Measurements from ENCODE around the gene REX1BD. TPM values are rescaled to one million over a fixed set of nuclear protein-coding genes. Genes with fewer than 3 reads are reported as not detected.
A peak's percentile ranks its signal among the peaks of the same experiment; 100 is the strongest.

Gene REX1BD
- total RNA-seq, 1 donor from 2014 or later: 59.4 TPM

GRCh38 chr19:18542941-18543813 lies 45.4 kb upstream of the REX1BD start, which contains the start of gene FKBP8:
Gene FKBP8, minus strand, starts transcription at chr19:18543573. Its CDS starts 1,603 bp downstream, at chr19:18541970.
- peaks cover 16% of the 10 kb centered on the region for H3K4me1 Mint-ChIP-seq (ENCODE audit: unreplicated experiment)
- H3K27me3 Mint-ChIP-seq (ENCODE audit: unreplicated experiment): no peaks in the 10 kb centered on the region
- peak within 1 kb of the TSS; percentile 86 for H3K4me3 Mint-ChIP-seq (ENCODE audit: unreplicated experiment)
- no peaks in the 10 kb centered on the region for H3K9me3 Mint-ChIP-seq (ENCODE audit: unreplicated experiment)
- DNase-seq (ENCODE audit: extremely low spot score, unreplicated experiment): peak; percentile 97
- H3K27ac Mint-ChIP-seq (ENCODE audit: unreplicated experiment): peak within 1 kb of the TSS; percentile 85
- TF ChIP-seq, protein P1, sequence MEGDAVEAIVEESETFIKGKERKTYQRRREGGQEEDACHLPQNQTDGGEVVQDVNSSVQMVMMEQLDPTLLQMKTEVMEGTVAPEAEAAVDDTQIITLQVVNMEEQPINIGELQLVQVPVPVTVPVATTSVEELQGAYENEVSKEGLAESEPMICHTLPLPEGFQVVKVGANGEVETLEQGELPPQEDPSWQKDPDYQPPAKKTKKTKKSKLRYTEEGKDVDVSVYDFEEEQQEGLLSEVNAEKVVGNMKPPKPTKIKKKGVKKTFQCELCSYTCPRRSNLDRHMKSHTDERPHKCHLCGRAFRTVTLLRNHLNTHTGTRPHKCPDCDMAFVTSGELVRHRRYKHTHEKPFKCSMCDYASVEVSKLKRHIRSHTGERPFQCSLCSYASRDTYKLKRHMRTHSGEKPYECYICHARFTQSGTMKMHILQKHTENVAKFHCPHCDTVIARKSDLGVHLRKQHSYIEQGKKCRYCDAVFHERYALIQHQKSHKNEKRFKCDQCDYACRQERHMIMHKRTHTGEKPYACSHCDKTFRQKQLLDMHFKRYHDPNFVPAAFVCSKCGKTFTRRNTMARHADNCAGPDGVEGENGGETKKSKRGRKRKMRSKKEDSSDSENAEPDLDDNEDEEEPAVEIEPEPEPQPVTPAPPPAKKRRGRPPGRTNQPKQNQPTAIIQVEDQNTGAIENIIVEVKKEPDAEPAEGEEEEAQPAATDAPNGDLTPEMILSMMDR (IDR thresholded peaks at IDR 0.05): no peak
- peaks cover 6% of the 10 kb centered on the region for H3K36me3 Mint-ChIP-seq (ENCODE audit: unreplicated experiment)

DNA sequence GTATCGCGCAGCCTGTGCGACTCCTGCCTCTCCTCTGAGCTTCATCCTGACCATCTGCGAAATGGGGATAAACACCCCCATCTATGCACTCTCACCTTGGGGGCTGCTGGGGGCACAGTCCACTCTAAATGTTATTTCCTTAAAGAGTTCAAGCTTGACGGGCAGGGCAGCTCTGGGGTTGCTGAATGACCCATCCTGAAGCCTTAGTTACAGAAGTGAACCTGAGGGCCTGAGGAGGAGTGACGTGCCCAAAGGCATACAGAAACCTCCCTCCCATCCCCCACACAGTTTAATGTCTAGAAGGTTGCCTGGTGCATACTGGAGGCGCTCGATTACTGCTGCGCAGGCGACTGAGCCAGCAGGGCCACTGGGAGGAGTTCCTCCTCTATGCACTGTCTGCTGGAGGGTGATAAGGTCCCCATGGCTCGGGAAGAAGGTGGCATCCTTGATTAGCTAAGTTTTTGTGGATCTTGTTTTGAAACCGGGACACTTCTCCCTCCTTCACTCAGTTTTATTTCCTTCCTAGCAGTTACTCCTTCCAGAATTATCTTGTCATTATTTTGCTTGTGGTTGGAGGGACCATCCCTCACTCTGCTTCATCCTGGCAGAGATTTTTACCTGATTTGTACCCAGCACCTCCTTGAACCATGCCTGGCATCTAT lies 44.7 kb upstream of the REX1BD start:
- Mint-ChIP-seq H3K27me3 (ENCODE audit: unreplicated experiment) (no peaks in the 10 kb centered on the region), H3K9me3 (ENCODE audit: unreplicated experiment) (no peaks in the 10 kb centered on the region), H3K36me3 (ENCODE audit: unreplicated experiment) (peaks cover 6% of the 10 kb centered on the region), H3K4me1 (ENCODE audit: unreplicated experiment) (peaks cover 16% of the 10 kb centered on the region), H3K27ac (ENCODE audit: unreplicated experiment) (peak overlapping the region; percentile 57), H3K4me3 (ENCODE audit: unreplicated experiment) (peak overlapping the region; percentile 70)
- no peak for DNase-seq (ENCODE audit: extremely low spot score, unreplicated experiment)
- TF ChIP-seq, protein P1 (IDR thresholded peaks at IDR 0.05): no peak

DNA sequence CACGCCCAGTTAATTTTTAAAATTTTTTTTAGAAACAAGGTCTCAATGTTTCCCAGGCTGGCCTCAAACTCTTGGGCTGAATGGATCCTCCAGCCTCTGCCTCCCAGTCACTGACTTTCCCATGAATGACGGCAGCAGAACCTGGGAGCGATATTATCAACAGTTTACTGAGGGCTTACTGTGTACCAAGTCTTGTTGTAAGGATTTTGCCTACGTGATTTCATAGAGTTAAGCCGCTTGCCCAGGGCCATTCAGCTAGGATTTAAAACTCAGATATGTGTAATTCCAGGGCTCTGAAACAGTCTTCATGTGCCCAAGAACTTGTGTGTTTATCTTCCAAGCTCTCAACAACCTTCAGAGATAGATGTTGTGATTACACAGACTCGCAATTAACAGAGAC lies 37.0 kb upstream of the REX1BD start:
- no peaks in the 10 kb centered on the region for H3K4me1 Mint-ChIP-seq (ENCODE audit: unreplicated experiment)

GRCh38 chr19:18557411-18558201 lies 31.0 kb upstream of the REX1BD start, which contains the start of gene KXD1:
Gene KXD1, plus strand, starts transcription at chr19:18557870. Its CDS starts 4,187 bp downstream, at chr19:18562057.
- peak within 1 kb of the TSS; percentile 92 for H3K27ac Mint-ChIP-seq (ENCODE audit: unreplicated experiment)
- peak; percentile 98 for DNase-seq (ENCODE audit: extremely low spot score, unreplicated experiment)
- peaks cover 11% of the 10 kb centered on the region for H3K4me1 Mint-ChIP-seq (ENCODE audit: unreplicated experiment)
- no peaks in the 10 kb centered on the region for H3K9me3 Mint-ChIP-seq (ENCODE audit: unreplicated experiment)
- H3K36me3 Mint-ChIP-seq (ENCODE audit: unreplicated experiment): peaks cover 6% of the 10 kb centered on the region
- H3K27me3 Mint-ChIP-seq (ENCODE audit: unreplicated experiment): no peaks in the 10 kb centered on the region
- H3K4me3 Mint-ChIP-seq (ENCODE audit: unreplicated experiment): peak within 1 kb of the TSS; percentile 92
- TF ChIP-seq, protein P1 (IDR thresholded peaks at IDR 0.05): no peak

More for the DNA sequence above, 37.0 kb upstream of the REX1BD start:
- no peak for DNase-seq (ENCODE audit: extremely low spot score, unreplicated experiment)
- no peak overlapping the region for H3K4me3 Mint-ChIP-seq (ENCODE audit: unreplicated experiment)
- H3K27me3 Mint-ChIP-seq (ENCODE audit: unreplicated experiment): no peaks in the 10 kb centered on the region
- H3K36me3 Mint-ChIP-seq (ENCODE audit: unreplicated experiment): no peaks in the 10 kb centered on the region
- H3K27ac Mint-ChIP-seq (ENCODE audit: unreplicated experiment): no peak overlapping the region
- TF ChIP-seq, protein P1 (IDR thresholded peaks at IDR 0.05): no peak
- no peaks in the 10 kb centered on the region for H3K9me3 Mint-ChIP-seq (ENCODE audit: unreplicated experiment)
